MM.1S (cell line): ENCODE measurements around the gene LIAS.

Experiments
- CTCF ChIP-seq: fragments of 300-600 bp; sonication (generic); IDR thresholded peaks from 2 replicates; pipeline ENCODE4 v1.5.1; 2016; ENCODE audit warnings: antibody characterized with exemption, low read length, mixed read lengths
- EZH2 ChIP-seq: fragments of 300-600 bp; sonication (generic); optimal IDR thresholded peaks from 2 replicates; pipeline ENCODE3; 2017; ENCODE audit warnings: low read depth, mild to moderate bottlenecking, antibody characterized with exemption, low read length, mixed read lengths
- EZH2phosphoT487 ChIP-seq: fragments of 300-600 bp; sonication (generic); IDR thresholded peaks from 2 replicates; pipeline ENCODE4 v1.6.1; 2018; ENCODE audit warnings: antibody characterized with exemption, low read length

- TF ChIP-seq CTCF, result no peak
- TF ChIP-seq EZH2, result no peak
- no peak for TF ChIP-seq EZH2phosphoT487
Measured at GRCh38 chr4:39497909-39498726, 39.3 kb downstream of the LIAS start.
